Thyroid gland (tissue), 4 donors: ENCODE measurements around the gene ABI3BP. TPM values are rescaled to one million over a fixed set of nuclear protein-coding genes. Genes with fewer than 3 reads are reported as not detected.

Experiments used
- DNase-seq, 2 donors: peaks; one replicate each; pipeline ENCODE4 v3.0.0-alpha.2; 2019
- H3K27ac ChIP-seq, 3 donors: fragments of 200-600 bp; sonication (generic); 1 replicate in 2 of 3; 2 replicates in 1 of 3; pipeline ENCODE4 v1.5.1; 2016 to 2019; ENCODE audit warnings: mild to moderate bottlenecking in 1 of 3, moderate library complexity in 1 of 3
- H3K27me3 ChIP-seq: fragments of 200-600 bp; sonication (generic); one replicate; pipeline ENCODE4 v1.5.1; 2019
- H3K36me3 ChIP-seq, 2 donors: fragments of 200-600 bp; sonication (generic); one replicate each; pipeline ENCODE4 v1.5.1; 2016 to 2019
- H3K4me1 ChIP-seq, 2 donors: fragments of 200-600 bp; sonication (generic); one replicate each; pipeline ENCODE4 v1.5.1; 2017 to 2019
- H3K4me3 ChIP-seq, 3 donors: fragments of 200-600 bp; sonication (generic); replicated peaks in 1 of 3; 1 replicate in 2 of 3; 2 replicates in 1 of 3; pipeline ENCODE4 v1.5.1; 2016; ENCODE audit warnings: mild to moderate bottlenecking in 1 of 3
- H3K9me3 ChIP-seq: fragments of 200-600 bp; sonication (generic); one replicate; pipeline ENCODE4 v1.5.1; 2017
- CTCF ChIP-seq, 6 experiments: fragments of 200-600 bp in 3 of 6; fragments of 450-650 bp in 3 of 6; sonication (generic) in 3 of 6; IDR thresholded peaks; one replicate each; pipeline ENCODE4 v1.5.1; 2016 to 2019; ENCODE audit warnings: antibody characterized with exemption in 6 of 6, mild to moderate bottlenecking in 2 of 6, inconsistent platforms in 1 of 6, moderate library complexity in 1 of 6
- POLR2A ChIP-seq, 2 donors: fragments of 450-650 bp; IDR thresholded peaks; one replicate each; pipeline ENCODE4 v1.6.1; 2017; ENCODE audit warnings: antibody characterized with exemption in 2 of 2, mild to moderate bottlenecking in 2 of 2, moderate library complexity in 1 of 2
- WGBS, 2 donors: methylation state at CpG; one replicate each; pipeline ENCODE4 v1.1.5; 2017; 5-methylcytosine and 5-hydroxymethylcytosine counted together
- intact Hi-C: fragments of 100-400 bp; cut with DNase I; formaldehyde crosslinking; loops from one replicate; pipeline ENCODE4 v1.15.1; 2023
- total RNA-seq, 4 donors: library from RNA; depleted of rRNA; stranded (reverse); fragments of >200 nt; gene quantifications; one replicate each; pipeline ENCODE4 v1.2.3, GENCODE V29; 2016

ABI3BP gene
- total RNA-seq, 4 donors from 2014 or later = 68.7 to 133 (median 96.8) TPM

GRCh38 chr3:100882571-100882984 is 110.6 kb downstream of the ABI3BP start:
- no peak for TF ChIP-seq CTCF (IDR thresholded peaks at IDR 0.05)
- H3K9me3 ChIP-seq = no peaks in the 10 kb centered on the region
- H3K4me1 ChIP-seq = peaks cover 11 to 14% of the 10 kb centered on the region in 2 donors
- H3K36me3 ChIP-seq = no peaks in the 10 kb centered on the region
- 49 to 78% methylated on average over 1 of the region's 1 CpG for WGBS, 2 donors
- no peak overlapping the region for H3K27ac ChIP-seq
- DNase-seq = no peak
- intact Hi-C loops = no loop called here
- H3K27me3 ChIP-seq = no peaks in the 10 kb centered on the region
- no peak overlapping the region for H3K4me3 ChIP-seq

- no peaks in the 10 kb centered on the region for H3K27me3 ChIP-seq
- no peak overlapping the region for H3K4me3 ChIP-seq
- H3K36me3 ChIP-seq = no peaks in the 10 kb centered on the region
- intact Hi-C loops = no loop called here
- H3K4me1 ChIP-seq = peaks cover 16 to 17% of the 10 kb centered on the region in 2 donors
- no peak for TF ChIP-seq CTCF (IDR thresholded peaks at IDR 0.05)
- TF ChIP-seq POLR2A (IDR thresholded peaks at IDR 0.05) = no peak
- WGBS, 2 donors = 75 to 91% methylated on average over 1 of the region's 1 CpG
- H3K27ac ChIP-seq = no peak overlapping the region
- H3K9me3 ChIP-seq = no peaks in the 10 kb centered on the region
- DNase-seq = no peak
Measured at GRCh38 chr3:100880845-100881244, 112.4 kb downstream of the ABI3BP start.

- Histone ChIP-seq H3K36me3 (no peaks in the 10 kb centered on the region), H3K27me3 (no peaks in the 10 kb centered on the region), H3K4me1 (peaks cover 23 to 24% of the 10 kb centered on the region in 2 donors), H3K9me3 (no peaks in the 10 kb centered on the region), H3K27ac (peak overlapping the region in 1 of 3 donors; percentile 60), H3K4me3 (no peak overlapping the region)
- WGBS, 2 donors = 67 to 76% methylated on average over 7 of the region's 7 CpGs
- DNase-seq = peak in 1 of 2 donors; percentile 5
- TF ChIP-seq POLR2A (IDR thresholded peaks at IDR 0.05) = no peak
- TF ChIP-seq CTCF (IDR thresholded peaks at IDR 0.05) = no peak
- intact Hi-C loops = no loop called here
Measured at GRCh38 chr3:100880072-100880471, 113.1 kb downstream of the ABI3BP start.

- Histone ChIP-seq H3K9me3 (no peaks in the 10 kb centered on the region), H3K27ac (peak overlapping the region in 1 of 3 donors; percentile 60), H3K36me3 (no peaks in the 10 kb centered on the region), H3K4me3 (no peak overlapping the region), H3K4me1 (peaks cover 23 to 27% of the 10 kb centered on the region in 2 donors), H3K27me3 (no peaks in the 10 kb centered on the region)
- intact Hi-C loops = no loop called here
- WGBS, 2 donors = 54 to 59% methylated on average over 4 of the region's 4 CpGs
- no peak for TF ChIP-seq POLR2A (IDR thresholded peaks at IDR 0.05)
- no peak for TF ChIP-seq CTCF (IDR thresholded peaks at IDR 0.05)
- no peak for DNase-seq
Measured at GRCh38 chr3:100879195-100879810, 113.9 kb downstream of the ABI3BP start.

- WGBS, 2 donors = 93 to 97% methylated on average over 2 of the region's 2 CpGs
- no peaks in the 10 kb centered on the region for H3K27me3 ChIP-seq
Measured at GRCh38 chr3:100877286-100877685, 115.9 kb downstream of the ABI3BP start.

More at GRCh38 chr3:100877286-100877685, 115.9 kb downstream of the ABI3BP start:
- H3K4me3 ChIP-seq = no peak overlapping the region
- H3K9me3 ChIP-seq = no peaks in the 10 kb centered on the region
- no peak for DNase-seq
- H3K36me3 ChIP-seq = no peaks in the 10 kb centered on the region
- intact Hi-C loops = no loop called here
- peaks cover 30 to 37% of the 10 kb centered on the region in 2 donors for H3K4me1 ChIP-seq
- no peak for TF ChIP-seq POLR2A (IDR thresholded peaks at IDR 0.05)
- TF ChIP-seq CTCF (IDR thresholded peaks at IDR 0.05) = no peak
- H3K27ac ChIP-seq = no peak overlapping the region
